NT2/D1 (cell line): ENCODE results near the gene NPDC1.

ENCODE experiments used
- SUZ12 ChIP-seq: IDR thresholded peaks from 2 replicates; pipeline ENCODE4 v1.6.1; 2011; ENCODE audit not compliant: insufficient read length, insufficient read depth; ENCODE audit errors: extremely low read depth
- YY1 ChIP-seq: IDR thresholded peaks from 2 replicates; pipeline ENCODE4 v1.6.1; 2011; ENCODE audit not compliant: insufficient read length, insufficient read depth
- ZNF274 ChIP-seq: IDR thresholded peaks from 2 replicates; pipeline ENCODE4 v1.6.1; 2011; ENCODE audit warnings: mild to moderate bottlenecking, low read depth, low read length

DNA sequence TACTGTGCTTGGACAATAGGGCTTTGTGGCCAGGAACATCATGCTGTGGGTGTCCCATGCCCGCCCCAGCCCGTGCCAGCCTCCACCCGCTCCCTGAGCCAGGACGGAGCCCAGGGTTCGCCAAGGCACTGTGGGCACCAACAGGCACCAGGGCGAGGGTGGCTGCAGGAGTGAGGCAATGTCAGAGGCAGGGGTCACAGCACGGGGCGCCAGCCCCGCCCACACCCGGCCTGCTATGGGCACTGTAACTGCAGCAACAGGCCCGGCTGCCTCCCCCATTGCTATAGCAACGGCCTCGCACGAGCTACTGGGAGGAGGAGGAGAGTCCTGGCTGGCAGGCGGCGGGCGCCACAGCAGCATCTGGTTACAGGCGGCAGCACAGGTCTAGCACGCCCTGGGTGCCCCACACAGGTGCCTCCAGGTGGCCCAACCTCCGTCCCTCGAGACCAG is 20.4 kb downstream of the NPDC1 start:
- no peak for TF ChIP-seq ZNF274
- no peak for TF ChIP-seq YY1
- TF ChIP-seq SUZ12: no peak
